HG03469 (cell line): ENCODE results near the gene MAB21L4.

ENCODE experiments used
- ATAC-seq: cut with Tn5 transposase; IDR thresholded peaks from one replicate; pipeline ENCODE4 v1.9.1; 2021; ENCODE audit warnings: mild to moderate bottlenecking, moderate library complexity, moderate number of reproducible peaks; ENCODE audit not compliant: unreplicated experiment

MAB21L4 gene

GRCh38 chr2:240869109-240869955 lies 26.6 kb downstream of the MAB21L4 start:
- no peak for ATAC-seq

- ATAC-seq = no peak
Observed at GRCh38 chr2:240868286-240869108, 27.5 kb downstream of the MAB21L4 start, which contains the start of gene AGXT. Gene AGXT, plus strand, starts transcription at chr2:240868824. Its CDS starts 42 bp downstream, at chr2:240868866.

GRCh38 chr2:240865391-240865790 lies 30.6 kb downstream of the MAB21L4 start:
- no peak for ATAC-seq

- ATAC-seq = no peak
Observed at GRCh38 chr2:240864475-240864874, 31.5 kb downstream of the MAB21L4 start.

- ATAC-seq = no peak
Observed at GRCh38 chr2:240861547-240861946, 34.4 kb downstream of the MAB21L4 start.

GRCh38 chr2:240858871-240859270 lies 37.1 kb downstream of the MAB21L4 start:
- ATAC-seq = no peak

GRCh38 chr2:240858321-240858720 lies 37.6 kb downstream of the MAB21L4 start:
- no peak for ATAC-seq

- ATAC-seq = no peak
Observed at GRCh38 chr2:240857039-240858008, 38.6 kb downstream of the MAB21L4 start.

GRCh38 chr2:240856151-240856980 lies 39.6 kb downstream of the MAB21L4 start:
- ATAC-seq = no peak

GRCh38 chr2:240855670-240856069 lies 40.3 kb downstream of the MAB21L4 start:
- ATAC-seq = no peak

GRCh38 chr2:240852671-240853314 lies 43.2 kb downstream of the MAB21L4 start:
- ATAC-seq = no peak

GRCh38 chr2:240851078-240851991 lies 44.6 kb downstream of the MAB21L4 start:
- ATAC-seq = no peak

GRCh38 chr2:240850756-240851077 lies 45.2 kb downstream of the MAB21L4 start:
- ATAC-seq = no peak

GRCh38 chr2:240850026-240850425 lies 45.9 kb downstream of the MAB21L4 start:
- no peak for ATAC-seq

- ATAC-seq = no peak
Observed at GRCh38 chr2:240848900-240849680, 46.9 kb downstream of the MAB21L4 start.

GRCh38 chr2:240847817-240848216 lies 48.1 kb downstream of the MAB21L4 start:
- no peak for ATAC-seq

- ATAC-seq = no peak
Observed at GRCh38 chr2:240846873-240847595, 48.9 kb downstream of the MAB21L4 start.
